Measurements from ENCODE around the gene PDLIM3. TPM values are rescaled to one million over a fixed set of nuclear protein-coding genes. Genes with fewer than 3 reads are reported as not detected.

The PDLIM3 gene
- total and polyA plus RNA-seq, 2 of the 13 experiments (the other 11 are each of a cell fraction or from before 2014, with no cell fraction given): 5.9 to 14.0 TPM

- peak; percentile 47; the same call in 1 of the 2 replicates for TF ChIP-seq FOXA3 (CRISPR knock-in tag; IDR thresholded peaks at IDR 0.05)
- no peak for TF ChIP-seq JARID2 (CRISPR knock-in tag; IDR thresholded peaks at IDR 0.05; ENCODE audit: insufficient replicate concordance)
- TF ChIP-seq YEATS2 (CRISPR knock-in tag; IDR thresholded peaks at IDR 0.05; ENCODE audit: borderline replicate concordance): 0 out of 2 replicates have a peak, but pooled peaks have one; percentile 15
- TF ChIP-seq ZNF292 (CRISPR knock-in tag; IDR thresholded peaks at IDR 0.05; ENCODE audit: borderline replicate concordance, low read depth): 0 out of 2 replicates have a peak, but pooled peaks have one; percentile 39
- TF ChIP-seq ZNF687 (CRISPR knock-in tag; IDR thresholded peaks at IDR 0.05): peak; percentile 46
- TF ChIP-seq NFATC3 (CRISPR knock-in tag; IDR thresholded peaks at IDR 0.05): no peak
- no peak for TF ChIP-seq ZNF382 (CRISPR knock-in tag; IDR thresholded peaks at IDR 0.05; ENCODE audit: borderline replicate concordance)
- no peak for TF ChIP-seq DNMT1 (CRISPR knock-in tag; IDR thresholded peaks at IDR 0.05)
- peak; percentile 17; the same call in 1 of the 2 replicates for TF ChIP-seq SOX5 (CRISPR knock-in tag; IDR thresholded peaks at IDR 0.05; ENCODE audit: borderline replicate concordance)
- no peak for TF ChIP-seq ZC3H13 (CRISPR knock-in tag; IDR thresholded peaks at IDR 0.05)
- TF ChIP-seq MATR3 (CRISPR knock-in tag; IDR thresholded peaks at IDR 0.05): no peak
- TF ChIP-seq YY1 (IDR thresholded peaks at IDR 0.05; ENCODE audit: insufficient read depth, insufficient replicate concordance, low read depth, low read length): no peak
- no peak for TF ChIP-seq ZNF652 (CRISPR knock-in tag; IDR thresholded peaks at IDR 0.05; ENCODE audit: borderline replicate concordance, low read depth)
- TF ChIP-seq HNF1B (CRISPR knock-in tag; IDR thresholded peaks at IDR 0.05): 0 out of 2 replicates have a peak, but pooled peaks have one; percentile 37
- TF ChIP-seq CCDC6 (CRISPR knock-in tag; IDR thresholded peaks at IDR 0.05): no peak
- TF ChIP-seq SNAI1 (CRISPR knock-in tag; IDR thresholded peaks at IDR 0.05; ENCODE audit: borderline replicate concordance): no peak
- TF ChIP-seq FOSL2 (CRISPR knock-in tag; IDR thresholded peaks at IDR 0.05): peak; percentile 85
- TF ChIP-seq MAFG (CRISPR knock-in tag; IDR thresholded peaks at IDR 0.05): peak; percentile 67; the same call in 1 of the 2 replicates
- TF ChIP-seq RELA (CRISPR knock-in tag; IDR thresholded peaks at IDR 0.05): no peak
- TF ChIP-seq, protein P1, sequence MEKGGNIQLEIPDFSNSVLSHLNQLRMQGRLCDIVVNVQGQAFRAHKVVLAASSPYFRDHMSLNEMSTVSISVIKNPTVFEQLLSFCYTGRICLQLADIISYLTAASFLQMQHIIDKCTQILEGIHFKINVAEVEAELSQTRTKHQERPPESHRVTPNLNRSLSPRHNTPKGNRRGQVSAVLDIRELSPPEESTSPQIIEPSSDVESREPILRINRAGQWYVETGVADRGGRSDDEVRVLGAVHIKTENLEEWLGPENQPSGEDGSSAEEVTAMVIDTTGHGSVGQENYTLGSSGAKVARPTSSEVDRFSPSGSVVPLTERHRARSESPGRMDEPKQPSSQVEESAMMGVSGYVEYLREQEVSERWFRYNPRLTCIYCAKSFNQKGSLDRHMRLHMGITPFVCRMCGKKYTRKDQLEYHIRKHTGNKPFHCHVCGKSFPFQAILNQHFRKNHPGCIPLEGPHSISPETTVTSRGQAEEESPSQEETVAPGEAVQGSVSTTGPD (CRISPR knock-in tag; IDR thresholded peaks at IDR 0.05): no peak
- no peak for TF ChIP-seq ZNF234 (CRISPR knock-in tag; conservative IDR thresholded peaks at IDR 0.05)
- TF ChIP-seq SMARCE1 (IDR thresholded peaks at IDR 0.05; ENCODE audit: borderline replicate concordance): no peak
- no peak for TF ChIP-seq HOXA3 (CRISPR knock-in tag; IDR thresholded peaks at IDR 0.05)
- TF ChIP-seq SAP130 (CRISPR knock-in tag; IDR thresholded peaks at IDR 0.05; ENCODE audit: low read depth): 0 out of 2 replicates have a peak, but pooled peaks have one; percentile 32
- no peak for TF ChIP-seq TP53 (CRISPR knock-in tag; conservative IDR thresholded peaks at IDR 0.05)
- no peak for TF ChIP-seq MTA1 (CRISPR knock-in tag; IDR thresholded peaks at IDR 0.05; ENCODE audit: borderline replicate concordance)
- TF ChIP-seq KLF9 (CRISPR knock-in tag; IDR thresholded peaks at IDR 0.05; ENCODE audit: low read depth): no peak
These were observed 24.6 kb upstream of the PDLIM3 start (continued) for GRCh38 chr4:185559915-185560281.
